Activated CD8-positive, alpha-beta memory T cell treated with anti-CD3 and anti-CD28 coated beads for 48 hours (primary cell): Measurements from ENCODE around the gene OPN1MW.
A peak's percentile ranks its signal among the peaks of the same experiment; 100 is the strongest.
"Not testable (repeated sequence)": the region's sequence is repeated elsewhere in the genome, so short reads cannot be mapped to it uniquely, and the experiment has no call there.

Source experiments
- DNase-seq, 3 experiments: peaks; one replicate each; pipeline ENCODE4 v3.0.0-alpha.2; 2020; ENCODE audit warnings: low read depth in 2 of 3, low spot score in 2 of 3

The OPN1MW gene

GRCh38 chrX:154182296-154182695 lies at the start of gene OPN1MW:
OPN1MW (plus strand) TSS chrX:154182596; CDS start chrX:154182678, 82 bp downstream.
- not testable (repeated sequence) for DNase-seq

DNA sequence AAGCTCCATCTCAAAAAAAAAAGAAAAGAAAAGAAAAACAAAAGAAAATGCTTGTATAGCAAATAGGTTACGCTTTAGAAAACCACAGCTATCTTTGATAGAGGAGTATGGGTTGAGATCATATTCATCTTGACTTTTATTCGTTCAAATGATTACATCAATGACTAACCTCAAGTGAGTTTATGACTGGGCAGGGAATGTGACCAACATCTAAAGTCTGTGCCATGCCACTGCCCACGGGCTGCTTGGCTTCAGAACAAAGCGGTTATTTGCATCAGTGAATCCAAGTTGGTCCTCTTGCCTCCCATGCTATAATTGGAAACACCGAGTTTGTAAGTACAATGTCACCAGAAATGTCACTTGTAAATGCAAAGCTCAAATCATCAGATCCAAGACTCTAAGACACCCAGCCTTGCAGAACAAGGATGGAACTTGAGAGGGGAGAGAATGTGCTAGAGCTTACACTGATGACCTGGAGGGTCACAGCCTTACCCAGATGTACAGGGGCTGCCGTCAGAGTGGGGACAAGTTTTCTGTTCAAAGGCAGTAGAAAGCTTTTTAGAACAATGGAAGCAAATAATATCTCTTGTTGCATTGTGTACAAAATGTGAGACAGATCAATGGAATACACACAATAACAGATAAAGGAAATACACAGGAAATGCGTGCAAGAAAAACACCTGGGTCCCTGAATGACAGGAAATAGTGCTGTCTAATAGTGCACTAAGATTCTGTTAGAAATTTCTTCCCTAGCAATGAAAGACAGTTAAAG lies 46.8 kb upstream of the OPN1MW start:
- DNase-seq = no peak

DNA sequence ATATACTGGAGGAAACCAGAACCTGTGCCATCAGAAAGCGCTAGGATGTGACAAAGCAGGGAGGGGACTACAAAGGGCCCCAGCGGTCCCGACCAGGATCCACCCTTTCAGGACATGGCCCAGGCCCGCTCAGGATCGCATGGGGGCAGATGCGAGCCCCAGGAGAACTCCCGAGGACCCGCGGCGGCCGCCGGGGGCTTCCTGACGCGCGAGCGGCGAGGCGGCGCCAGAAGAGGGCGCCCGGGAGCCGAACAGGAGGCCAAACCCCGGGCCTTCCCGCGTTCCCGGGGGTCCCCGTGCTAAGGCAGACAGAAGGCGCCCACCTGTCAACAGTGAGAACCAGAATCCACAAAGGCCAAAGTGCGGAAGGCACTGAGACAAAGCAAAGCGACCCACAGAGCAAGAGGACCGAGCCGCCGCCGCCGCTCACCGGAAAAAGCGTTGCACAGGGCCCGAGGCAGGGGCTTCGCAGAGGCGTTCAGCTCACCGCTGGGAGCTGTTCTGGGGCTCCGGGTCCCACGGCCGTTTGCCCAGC lies 45.7 kb upstream of the OPN1MW start:
- peak; percentile 36 to 60 (median 40) for DNase-seq

DNA sequence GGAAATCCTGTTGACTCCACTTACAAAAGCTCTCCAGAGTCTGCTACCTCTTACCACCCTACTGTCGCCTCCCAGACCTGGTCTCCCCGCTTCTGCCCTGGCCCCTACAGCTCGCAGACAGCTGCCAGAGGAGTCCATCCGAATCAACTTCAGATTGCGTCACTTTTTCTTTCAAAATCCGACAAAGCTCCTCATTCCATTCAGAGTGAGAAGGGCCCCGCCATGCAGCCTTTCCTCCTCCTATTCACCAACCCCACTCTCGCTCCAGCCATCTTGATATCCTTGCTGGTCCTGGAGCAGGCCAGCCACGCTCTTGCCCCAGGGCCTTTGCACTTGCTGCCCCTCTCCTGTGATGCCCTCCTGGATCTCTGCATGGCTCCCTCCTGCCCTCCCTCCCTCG lies 43.5 kb upstream of the OPN1MW start:
- DNase-seq = no peak

GRCh38 chrX:154140206-154140605 lies 42.2 kb upstream of the OPN1MW start:
- no peak for DNase-seq

DNA sequence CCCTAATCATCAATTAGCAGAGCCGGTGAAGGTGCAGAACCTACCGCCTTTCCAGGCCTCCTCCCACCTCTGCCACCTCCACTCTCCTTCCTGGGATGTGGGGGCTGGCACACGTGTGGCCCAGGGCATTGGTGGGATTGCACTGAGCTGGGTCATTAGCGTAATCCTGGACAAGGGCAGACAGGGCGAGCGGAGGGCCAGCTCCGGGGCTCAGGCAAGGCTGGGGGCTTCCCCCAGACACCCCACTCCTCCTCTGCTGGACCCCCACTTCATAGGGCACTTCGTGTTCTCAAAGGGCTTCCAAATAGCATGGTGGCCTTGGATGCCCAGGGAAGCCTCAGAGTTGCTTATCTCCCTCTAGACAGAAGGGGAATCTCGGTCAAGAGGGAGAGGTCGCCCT lies 41.7 kb upstream of the OPN1MW start:
- no peak for DNase-seq

DNA sequence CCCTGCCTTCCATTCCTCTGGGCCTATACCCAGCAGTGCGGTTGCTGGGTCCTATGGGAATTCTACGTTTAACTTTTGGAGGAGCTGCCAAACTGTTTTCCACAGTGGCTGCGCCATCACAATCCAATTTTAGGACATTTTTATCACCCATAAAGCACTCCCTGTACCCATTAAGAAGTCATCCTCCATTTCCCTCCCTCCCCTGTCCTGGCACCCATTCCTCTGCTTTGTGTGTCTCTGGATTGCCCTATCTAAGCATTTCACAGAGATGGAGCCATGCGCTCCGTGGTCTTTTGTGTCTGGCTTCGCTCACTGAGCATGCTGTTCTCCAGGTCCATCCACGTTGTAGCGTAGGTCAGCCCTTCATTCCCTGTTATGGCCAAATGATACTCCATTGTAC lies 40.0 kb upstream of the OPN1MW start:
- DNase-seq = no peak

DNA sequence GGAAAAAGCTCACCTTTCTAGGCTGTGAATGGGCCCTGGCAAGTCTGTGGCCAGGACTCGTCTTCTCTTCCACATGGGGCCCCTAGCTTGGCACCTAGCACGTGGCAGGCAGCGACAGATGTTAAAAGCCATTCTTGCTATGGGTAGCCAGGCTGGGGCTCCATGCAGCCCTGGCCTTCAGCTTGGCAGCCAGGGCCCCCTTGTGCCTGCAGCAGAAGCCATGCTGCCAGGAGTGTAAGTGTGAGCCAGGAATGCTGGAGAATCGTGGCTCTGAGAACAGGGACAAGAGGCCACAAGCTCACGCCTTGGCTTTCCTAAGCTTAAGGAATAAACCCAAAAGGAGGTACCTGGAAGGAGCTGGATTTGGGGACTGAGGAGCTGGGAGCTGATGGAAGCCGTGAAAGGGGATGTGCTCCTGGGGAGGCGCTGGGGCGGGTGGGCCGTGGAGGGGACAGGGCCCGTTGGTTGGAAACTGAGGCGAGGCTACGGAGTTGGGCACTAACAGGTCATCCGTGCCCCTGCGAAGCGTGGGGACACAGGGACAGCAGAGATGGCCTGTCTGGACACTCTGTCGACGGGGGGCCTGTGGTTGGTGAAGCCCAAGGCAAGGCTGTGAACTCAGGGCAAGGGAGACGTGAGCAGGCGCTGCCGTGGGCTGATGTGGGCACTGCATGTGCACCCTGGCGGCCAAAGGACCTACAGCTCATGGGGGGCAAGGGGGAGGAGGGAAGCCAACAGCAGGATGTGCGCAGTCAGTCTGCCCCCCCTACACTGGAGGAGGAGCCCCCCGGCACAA lies 39.2 kb upstream of the OPN1MW start:
- DNase-seq = no peak

- not testable (repeated sequence) for DNase-seq
Measured at GRCh38 chrX:154144010-154144409, 38.4 kb upstream of the OPN1MW start, which contains the start of gene OPN1LW. OPN1LW (plus strand) TSS chrX:154144243; CDS start chrX:154144284, 41 bp downstream.

DNA sequence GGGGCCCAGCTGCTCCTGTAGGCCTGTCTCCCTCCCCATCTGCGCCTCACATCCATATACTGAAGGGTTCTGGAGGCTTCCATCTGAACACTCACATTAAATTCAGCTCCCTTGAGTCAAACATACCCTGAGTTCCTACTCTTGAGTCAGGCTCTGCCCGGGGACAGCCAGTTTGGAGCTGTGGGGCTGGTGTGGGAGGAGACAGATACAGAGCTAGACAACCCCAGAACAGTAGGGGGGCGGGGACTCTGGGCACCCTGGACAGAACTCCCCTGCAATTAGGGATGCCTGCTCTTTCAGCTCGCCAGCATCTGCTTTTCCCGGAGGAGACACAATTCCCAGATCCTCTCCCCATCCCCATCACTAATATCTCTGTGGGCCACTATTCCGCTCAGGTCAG lies 31.4 kb upstream of the OPN1MW start:
- not testable (repeated sequence) for DNase-seq

DNA sequence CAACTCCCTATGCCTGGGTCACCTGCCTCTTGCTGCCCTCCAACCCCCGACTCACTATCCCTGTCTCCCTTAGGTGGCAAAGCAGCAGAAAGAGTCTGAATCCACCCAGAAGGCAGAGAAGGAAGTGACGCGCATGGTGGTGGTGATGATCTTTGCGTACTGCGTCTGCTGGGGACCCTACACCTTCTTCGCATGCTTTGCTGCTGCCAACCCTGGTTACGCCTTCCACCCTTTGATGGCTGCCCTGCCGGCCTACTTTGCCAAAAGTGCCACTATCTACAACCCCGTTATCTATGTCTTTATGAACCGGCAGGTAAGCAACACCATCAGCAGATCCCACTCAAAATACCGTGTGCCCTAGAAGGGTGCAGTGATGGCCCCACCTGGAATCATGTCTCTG lies 26.2 kb upstream of the OPN1MW start:
- DNase-seq = not testable (repeated sequence)

GRCh38 chrX:154157207-154157606 lies 25.2 kb upstream of the OPN1MW start:
- not testable (repeated sequence) for DNase-seq

GRCh38 chrX:154159345-154159744 lies 23.1 kb upstream of the OPN1MW start:
- DNase-seq = not testable (repeated sequence)

DNA sequence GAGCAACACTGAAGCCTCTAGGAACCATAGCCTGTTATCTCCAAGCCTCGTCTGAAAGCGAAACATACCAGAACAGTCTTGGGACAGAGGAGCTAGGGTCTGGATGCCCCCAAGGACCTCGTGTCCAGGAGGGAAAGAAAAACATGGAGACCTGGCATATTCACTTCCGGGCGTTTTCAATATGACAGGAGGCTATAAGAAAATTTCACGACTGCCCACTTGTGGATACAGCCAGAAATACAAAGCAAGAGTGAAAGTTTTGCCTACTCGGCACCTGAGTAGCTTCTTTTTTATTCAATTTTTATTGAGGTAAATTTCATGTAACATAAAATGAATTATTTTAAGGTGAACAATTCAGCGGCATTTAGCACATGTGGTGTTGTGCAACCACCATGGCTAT lies 17.5 kb upstream of the OPN1MW start:
- DNase-seq = not testable (repeated sequence)

GRCh38 chrX:154168384-154168783 lies 14.0 kb upstream of the OPN1MW start:
- not testable (repeated sequence) for DNase-seq

DNA sequence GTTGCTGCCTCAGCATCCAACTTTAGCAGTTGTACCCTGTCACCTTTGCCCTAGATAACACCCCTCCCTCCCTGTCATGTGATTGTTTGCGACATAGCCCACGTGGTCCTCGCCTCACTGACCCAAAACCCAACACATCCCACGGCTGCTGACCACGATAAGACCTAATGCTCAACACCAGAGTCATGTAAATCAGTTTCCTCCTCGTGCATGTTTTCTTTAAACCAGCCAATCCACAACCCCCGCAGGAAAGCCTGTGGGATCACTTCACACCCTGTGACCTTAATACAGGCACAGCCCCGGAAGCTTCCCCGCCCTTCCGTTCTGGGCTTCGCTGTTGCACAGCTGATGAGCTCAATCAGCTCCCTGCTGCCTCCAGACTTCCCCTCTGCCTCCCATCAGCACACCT lies 9.9 kb upstream of the OPN1MW start:
- not testable (repeated sequence) for DNase-seq

DNA sequence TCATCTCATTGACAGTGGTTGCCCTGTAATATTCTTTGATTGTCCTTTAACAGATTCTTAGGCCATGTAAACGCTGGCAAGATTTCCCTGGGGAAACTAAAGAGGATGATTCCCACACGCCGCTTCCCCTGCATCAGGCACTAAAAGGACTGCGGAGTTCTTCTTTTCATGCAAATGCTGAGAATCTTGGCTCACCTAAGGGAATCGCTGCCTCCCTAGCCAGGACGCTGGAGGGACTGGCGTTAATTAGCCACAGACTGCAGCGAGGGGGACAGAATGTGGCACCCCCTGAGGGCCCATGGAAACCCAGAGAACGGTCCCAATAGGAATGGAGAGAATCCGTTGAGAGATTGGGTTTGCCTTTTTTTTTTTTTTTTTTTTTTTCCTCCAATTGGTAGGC lies 8.0 kb upstream of the OPN1MW start:
- not testable (repeated sequence) for DNase-seq

DNA sequence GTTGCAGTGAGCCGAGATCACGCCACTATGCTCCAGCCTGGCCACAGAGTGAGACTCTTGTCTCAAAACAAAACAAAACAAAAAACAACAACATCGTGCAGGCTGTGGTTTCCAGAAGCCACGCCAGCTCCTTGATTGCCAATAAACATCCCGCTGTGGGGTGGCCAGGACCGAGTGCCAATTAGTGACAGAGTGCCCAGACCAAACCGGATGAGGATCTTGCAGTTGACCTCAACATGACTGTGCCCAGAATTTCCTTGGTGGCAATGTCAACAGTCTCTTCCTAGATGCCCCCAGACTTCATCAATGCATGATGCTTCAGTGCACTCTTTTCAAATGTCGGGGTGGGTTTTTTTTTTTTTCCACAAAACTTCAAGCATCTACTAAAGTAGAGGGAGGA lies 1.4 kb downstream of the OPN1MW start:
- DNase-seq = not testable (repeated sequence)

DNA sequence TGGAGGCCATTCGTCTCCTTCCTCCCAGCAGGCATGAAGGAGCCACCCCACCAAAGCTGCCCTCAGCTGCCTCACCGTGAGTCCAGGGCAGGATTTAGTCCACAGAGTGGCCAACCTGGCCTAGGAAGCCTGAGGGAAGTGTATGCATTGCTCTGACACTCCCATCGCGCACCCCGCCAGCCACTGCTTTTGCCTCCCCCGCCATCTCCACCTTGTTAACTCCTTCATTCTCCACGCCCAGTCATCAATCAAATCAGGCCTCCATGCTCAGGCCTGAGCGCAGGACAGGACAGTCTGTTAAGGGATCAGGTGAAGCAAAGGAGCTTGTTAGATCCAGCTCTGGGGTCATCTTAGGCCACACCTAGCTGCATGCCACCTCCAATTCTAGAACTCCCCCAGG lies 10.4 kb downstream of the OPN1MW start:
- DNase-seq = not testable (repeated sequence)

- not testable (repeated sequence) for DNase-seq
Measured at GRCh38 chrX:154194316-154194715, 11.9 kb downstream of the OPN1MW start.

DNA sequence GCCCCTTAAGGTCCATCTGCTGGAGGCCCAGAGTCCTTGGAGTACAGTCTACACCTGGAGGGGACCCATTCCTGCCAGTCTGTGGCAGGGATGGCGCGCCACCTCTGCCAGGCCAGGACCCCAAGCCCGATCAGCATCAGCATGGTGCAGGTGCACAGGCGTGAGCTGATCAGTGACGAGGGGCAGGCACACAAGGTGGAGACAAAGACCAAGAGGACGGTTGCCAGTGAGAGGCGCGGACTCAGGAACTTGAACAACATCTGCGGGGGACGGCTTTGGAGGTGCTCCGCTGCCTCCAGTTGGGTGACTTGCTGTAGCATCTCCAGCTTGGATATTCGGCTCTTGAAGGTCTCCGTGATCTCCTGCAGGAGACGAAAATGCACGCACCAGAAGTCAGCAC lies 14.1 kb downstream of the OPN1MW start:
- DNase-seq = not testable (repeated sequence)
